IMR-90 (cell line): ENCODE results near the gene HSBP1L1. TPM values are rescaled to one million over a fixed set of nuclear protein-coding genes. Genes with fewer than 3 reads are reported as not detected.

Experiments used
- ATAC-seq: fragments of 200-7000 bp; cut with Tn5 transposase; 2 replicates; pipeline ENCODE4 v1.9.1; 2020; ENCODE audit warnings: low read depth, mild to moderate bottlenecking, moderate library complexity
- BruUV-seq: library from RNA; stranded (reverse); fragments of 400-500 nt; replicated peaks from 2 replicates; lab custom pipeline; 2021; lab: Mats Ljungman, UMichigan
- CTCF ChIA-PET: fragments of 300-600 bp; formaldehyde crosslinking; extraction: SDS; loops from one replicate; lab custom pipeline; 2021; ENCODE audit warnings: antibody characterized with exemption; lab: Yijun Ruan, JAX
- POLR2A ChIA-PET: fragments of 300-600 bp; sonication (Branson Sonifier 250); formaldehyde crosslinking; loops from one replicate; lab custom pipeline; 2022; ENCODE audit warnings: antibody characterized with exemption; ENCODE audit not compliant: unreplicated experiment; lab: Charles Lee
- DNase-seq: peaks from one replicate; pipeline ENCODE4 v3.0.0; 2013
- H2AFZ ChIP-seq: replicated peaks from 2 replicates; pipeline ENCODE3; 2013; ENCODE audit warnings: low read length, mild to moderate bottlenecking; ENCODE audit not compliant: poor library complexity
- H2AK5ac ChIP-seq: 2 replicates; pipeline ENCODE4 v1.6.1; 2013; ENCODE audit warnings: low read depth, low read length, inconsistent platforms
- H2AK9ac ChIP-seq: replicated peaks from 2 replicates; pipeline ENCODE3; 2013; ENCODE audit warnings: mild to moderate bottlenecking, low read depth, low read length, moderate library complexity; ENCODE audit not compliant: poor library complexity
- H2BK120ac ChIP-seq: 2 replicates; pipeline ENCODE4 v1.6.1; 2013; ENCODE audit warnings: low read depth, low read length, inconsistent platforms
- H2BK15ac ChIP-seq: 3 replicates; pipeline ENCODE4 v1.6.1; 2013; ENCODE audit warnings: low read depth, low read length, inconsistent platforms
- H2BK20ac ChIP-seq: 2 replicates; pipeline ENCODE4 v1.6.1; 2013; ENCODE audit warnings: low read depth, mild to moderate bottlenecking, inconsistent platforms, low read length, moderate library complexity
- H2BK5ac ChIP-seq: 2 replicates; pipeline ENCODE4 v1.6.1; 2013; ENCODE audit warnings: mild to moderate bottlenecking, low read depth, low read length, inconsistent platforms; ENCODE audit not compliant: poor library complexity, severe bottlenecking
- H3K14ac ChIP-seq: replicated peaks from 2 replicates; pipeline ENCODE4 v1.6.1; 2013; ENCODE audit warnings: low read depth, low read length, inconsistent platforms
- H3K18ac ChIP-seq: 2 replicates; pipeline ENCODE4 v1.6.1; 2013; ENCODE audit warnings: low read depth, low read length, control low read depth
- H3K23ac ChIP-seq: 2 replicates; pipeline ENCODE4 v1.6.1; 2013; ENCODE audit warnings: low read depth, low read length, inconsistent platforms
- H3K27ac ChIP-seq: 2 replicates; pipeline ENCODE4 v1.5.1; 2013; ENCODE audit warnings: mild to moderate bottlenecking, control low read depth, low read length; ENCODE audit not compliant: insufficient read depth
- H3K27me3 ChIP-seq: 2 replicates; pipeline ENCODE4 v1.6.1; 2013; ENCODE audit warnings: low read length; ENCODE audit not compliant: control insufficient read depth, insufficient read depth
- H3K36me3 ChIP-seq: 2 replicates; pipeline ENCODE4 v1.6.1; 2013; ENCODE audit warnings: low read length, mixed read lengths; ENCODE audit not compliant: control insufficient read depth, insufficient read depth
- H3K4ac ChIP-seq: 2 replicates; pipeline ENCODE4 v1.6.1; 2013; ENCODE audit warnings: low read depth, low read length, inconsistent platforms
- H3K4me1 ChIP-seq: 2 replicates; pipeline ENCODE4 v1.6.1; 2013; ENCODE audit warnings: low read length, mixed read lengths; ENCODE audit not compliant: control insufficient read depth, insufficient read depth
- H3K4me2 ChIP-seq: 2 replicates; pipeline ENCODE4 v1.6.1; 2013; ENCODE audit warnings: low read depth, mild to moderate bottlenecking, control low read depth, low read length, moderate library complexity
- H3K4me3 ChIP-seq: 2 replicates; pipeline ENCODE4 v1.5.1; 2013; ENCODE audit warnings: low read depth, mild to moderate bottlenecking, control low read depth, low read length, moderate library complexity; ENCODE audit not compliant: insufficient read depth
- H3K56ac ChIP-seq: 2 replicates; pipeline ENCODE4 v1.6.1; 2013; ENCODE audit warnings: low read length, inconsistent platforms; ENCODE audit not compliant: insufficient read depth; ENCODE audit errors: extremely low read depth
- H3K79me1 ChIP-seq, 2 experiments: 2 replicates each; pipeline ENCODE4 v1.6.1; 2013; ENCODE audit warnings: low read length in 2 of 2, inconsistent platforms in 1 of 2, low read depth in 1 of 2
- H3K9ac ChIP-seq: 2 replicates; pipeline ENCODE4 v1.6.1; 2013; ENCODE audit warnings: low read depth, low read length, control low read depth
- H3K9me1 ChIP-seq: 2 replicates; pipeline ENCODE4 v1.6.1; 2013; ENCODE audit warnings: low read length, inconsistent platforms; ENCODE audit not compliant: insufficient read depth
- H3K9me3 ChIP-seq: 2 replicates; pipeline ENCODE4 v1.6.1; 2013; ENCODE audit warnings: low read length; ENCODE audit not compliant: control insufficient read depth, insufficient read depth
- H4K20me1 ChIP-seq: 2 replicates; pipeline ENCODE4 v1.6.1; 2013; ENCODE audit warnings: low read length, inconsistent platforms; ENCODE audit not compliant: insufficient read depth
- H4K5ac ChIP-seq: 2 replicates; pipeline ENCODE4 v1.6.1; 2013; ENCODE audit warnings: mild to moderate bottlenecking, low read depth, low read length, control low read depth
- H4K8ac ChIP-seq, 2 experiments: 2 replicates each; pipeline ENCODE4 v1.6.1; 2013; ENCODE audit warnings: low read depth in 2 of 2, low read length in 2 of 2, control low read depth in 1 of 2, inconsistent platforms in 1 of 2
- H4K91ac ChIP-seq: 2 replicates; pipeline ENCODE4 v1.6.1; 2013; ENCODE audit warnings: low read depth, low read length, inconsistent platforms; ENCODE audit not compliant: insufficient read depth
- BHLHE40 ChIP-seq: fragments of 150-350 bp; IDR thresholded peaks from 2 replicates; pipeline ENCODE4 v1.6.1; 2016; ENCODE audit warnings: mild to moderate bottlenecking, low read depth, low read length
- CEBPB ChIP-seq: IDR thresholded peaks from 2 replicates; pipeline ENCODE4 v1.6.1; 2012; ENCODE audit warnings: low read depth, low read length, improper control_type of control experiment
- CHD1 ChIP-seq: IDR thresholded peaks from 2 replicates; pipeline ENCODE4 v1.6.1; 2012; ENCODE audit warnings: low read depth, low read length, improper control_type of control experiment
- CTCF ChIP-seq: conservative IDR thresholded peaks from 2 replicates; pipeline ENCODE4 v1.5.1; 2012; ENCODE audit warnings: mild to moderate bottlenecking, low read depth, low read length, improper control_type of control experiment
- ELK1 ChIP-seq: fragments of 150-350 bp; IDR thresholded peaks from 2 replicates; pipeline ENCODE4 v1.6.1; 2016; ENCODE audit warnings: low read depth, mild to moderate bottlenecking, low read length, moderate library complexity, borderline replicate concordance
- MAFK ChIP-seq: IDR thresholded peaks from 2 replicates; pipeline ENCODE4 v1.6.1; 2012; ENCODE audit warnings: low read depth, low read length, improper control_type of control experiment
- MAZ ChIP-seq: IDR thresholded peaks from 2 replicates; pipeline ENCODE4 v1.6.1; 2012; ENCODE audit warnings: low read depth, mild to moderate bottlenecking, low read length, improper control_type of control experiment, moderate library complexity, borderline replicate concordance
- MXI1 ChIP-seq: IDR thresholded peaks from 2 replicates; pipeline ENCODE4 v1.6.1; 2012; ENCODE audit warnings: low read depth, mild to moderate bottlenecking, low read length, moderate library complexity, borderline replicate concordance
- NFE2L2 ChIP-seq: fragments of 150-350 bp; IDR thresholded peaks from 2 replicates; pipeline ENCODE4 v1.6.1; 2016; ENCODE audit warnings: low read depth, mild to moderate bottlenecking, low read length
- POLR2A ChIP-seq: IDR thresholded peaks from 2 replicates; pipeline ENCODE4 v1.6.1; 2012; ENCODE audit warnings: mild to moderate bottlenecking, low read depth, low read length
- RAD21 ChIP-seq: IDR thresholded peaks from 2 replicates; pipeline ENCODE4 v1.6.1; 2012; ENCODE audit warnings: low read length, improper control_type of control experiment
- RCOR1 ChIP-seq: IDR thresholded peaks from 2 replicates; pipeline ENCODE4 v1.6.1; 2012; ENCODE audit warnings: mild to moderate bottlenecking, low read length, improper control_type of control experiment; ENCODE audit not compliant: insufficient replicate concordance
- RFX5 ChIP-seq: IDR thresholded peaks from 2 replicates; pipeline ENCODE4 v1.8.0; 2012; ENCODE audit warnings: low read depth, mild to moderate bottlenecking, low read length, moderate library complexity
- SMC3 ChIP-seq: fragments of 150-350 bp; IDR thresholded peaks from 2 replicates; pipeline ENCODE4 v1.6.1; 2016; ENCODE audit warnings: low read depth, mild to moderate bottlenecking, antibody characterized with exemption, low read length, moderate library complexity
- USF2 ChIP-seq: fragments of 150-350 bp; IDR thresholded peaks from 2 replicates; pipeline ENCODE4 v1.6.1; 2017; ENCODE audit warnings: mild to moderate bottlenecking, antibody characterized with exemption, low read length, low read depth
- WGBS, 2 experiments: methylation state at CpG; one replicate each; pipeline versions ENCODE4 v1.1.5 to v1.1.7; 2013; ENCODE audit warnings: missing lambda C conversion rate in 2 of 2; ENCODE audit not compliant: insufficient read length in 1 of 2; ENCODE audit errors: extremely low coverage in 2 of 2; 5-methylcytosine and 5-hydroxymethylcytosine counted together
- dilution Hi-C: fragments of 300-500 bp; cut with HindIII; formaldehyde crosslinking; loops from one replicate; pipeline ENCODE4 v1.14.3; 2018; ENCODE audit warnings: low sequenced_read_pairs; ENCODE audit not compliant: unreplicated experiment
- in situ Hi-C: fragments of 300-500 bp; cut with MboI; formaldehyde crosslinking; loops from 3 replicates; pipeline ENCODE4 v1.14.3; 2019; ENCODE audit warnings: low sequenced_read_pairs, inconsistent platforms, mixed read lengths
- intact Hi-C: fragments of 100-400 bp; cut with micrococcal nuclease; formaldehyde crosslinking; loops from 2 replicates; pipeline ENCODE4 v1.10.0; 2022
- polyA plus RNA-seq, 3 experiments: library from polyadenylated mRNA; depleted of rRNA; stranded (reverse); fragments of >200 nt; gene quantifications; 2 replicates each; pipeline ENCODE4 v1.2.3, GENCODE V29; 2012; ENCODE audit warnings: low replicate concordance in 1 of 3
- total RNA-seq: library from RNA; depleted of rRNA; stranded (reverse); fragments of >200 nt; gene quantifications from 2 replicates; pipeline ENCODE4 v1.2.3, GENCODE V29; 2012

The HSBP1L1 gene
- total and polyA plus RNA-seq, 2 of the 4 experiments (the other 2 are of a cell fraction), result 8.6 to 18.0 TPM

GRCh38 chr18:79954791-79955190 is 9.7 kb upstream of the HSBP1L1 start:
- H3K79me1 ChIP-seq, result peaks cover 13 to 24% of the 10 kb centered on the region in 2 experiments; a peak in 3 of 4 replicates
- H3K4ac ChIP-seq, result no peak overlapping the region
- no peak overlapping the region for H3K23ac ChIP-seq
- H3K18ac ChIP-seq, result no peak overlapping the region
- H4K20me1 ChIP-seq, result peaks cover 9% of the 10 kb centered on the region
- intact Hi-C loops (loop anchor here (5.0 kb wide), 1 partner anchor 157 kb away; the partner anchor contains the start of gene KCNG2), dilution Hi-C loops (no loop called here), in situ Hi-C loops (no loop called here)
- H4K91ac ChIP-seq, result no peak overlapping the region
- H3K4me2 ChIP-seq, result no peak overlapping the region
- H2AK9ac ChIP-seq, result no peak overlapping the region
- H3K4me1 ChIP-seq, result peaks cover 4% of the 10 kb centered on the region
- WGBS, 2 experiments, result 89% methylated on average over 5 of the region's 5 CpGs; no CpG with 5 or more reads in 1 of the 2 experiments
- H3K9me3 ChIP-seq, result no peaks in the 10 kb centered on the region
- no peak overlapping the region for H2AK5ac ChIP-seq
- DNase-seq (no peak), ATAC-seq (no peak)
- no peak overlapping the region for H3K27ac ChIP-seq
- H3K14ac ChIP-seq, result no peak overlapping the region
- CTCF ChIA-PET, result no interaction called here
- TF ChIP-seq RFX5 (no peak), RCOR1 (no peak), CEBPB (no peak), RAD21 (no peak), ELK1 (no peak), POLR2A (no peak), SMC3 (no peak), MAZ (no peak), CTCF (no peak), USF2 (no peak), NFE2L2 (no peak), MAFK (no peak), CHD1 (no peak), BHLHE40 (no peak), MXI1 (no peak)
- H3K36me3 ChIP-seq, result peaks cover 6% of the 10 kb centered on the region; the same call in 1 of the 2 replicates
- H3K9me1 ChIP-seq, result peaks cover 7% of the 10 kb centered on the region
- H3K27me3 ChIP-seq, result no peaks in the 10 kb centered on the region
- H2BK120ac ChIP-seq, result no peak overlapping the region
- H4K5ac ChIP-seq, result no peak overlapping the region
- H3K4me3 ChIP-seq, result no peak overlapping the region
- no peak overlapping the region for H2AFZ ChIP-seq
- no peak overlapping the region for H2BK15ac ChIP-seq
- no peak overlapping the region for H2BK5ac ChIP-seq
- no peak overlapping the region for H4K8ac ChIP-seq
- no peak overlapping the region for H2BK20ac ChIP-seq
- no peak overlapping the region for H3K9ac ChIP-seq
- TSS peak; percentile 26 for BruUV-seq
- H3K56ac ChIP-seq, result no peak overlapping the region
- POLR2A ChIA-PET, result no interaction called here
